ENCODE results near the gene MPP2.

GRCh38 chr17:43890240-43890639, 17.1 kb downstream of the MPP2 start:
- TF ChIP-seq NFIC (IDR thresholded peaks at IDR 0.05) (no peak), FOXM1 (IDR thresholded peaks at IDR 0.05; ENCODE audit: low read depth) (no peak), FOXM1 (CRISPR knock-in tag; IDR thresholded peaks at IDR 0.05; ENCODE audit: low read depth) (no peak), ZBED1 (IDR thresholded peaks at IDR 0.05) (no peak)
- TF ChIP-seq, protein P1, sequence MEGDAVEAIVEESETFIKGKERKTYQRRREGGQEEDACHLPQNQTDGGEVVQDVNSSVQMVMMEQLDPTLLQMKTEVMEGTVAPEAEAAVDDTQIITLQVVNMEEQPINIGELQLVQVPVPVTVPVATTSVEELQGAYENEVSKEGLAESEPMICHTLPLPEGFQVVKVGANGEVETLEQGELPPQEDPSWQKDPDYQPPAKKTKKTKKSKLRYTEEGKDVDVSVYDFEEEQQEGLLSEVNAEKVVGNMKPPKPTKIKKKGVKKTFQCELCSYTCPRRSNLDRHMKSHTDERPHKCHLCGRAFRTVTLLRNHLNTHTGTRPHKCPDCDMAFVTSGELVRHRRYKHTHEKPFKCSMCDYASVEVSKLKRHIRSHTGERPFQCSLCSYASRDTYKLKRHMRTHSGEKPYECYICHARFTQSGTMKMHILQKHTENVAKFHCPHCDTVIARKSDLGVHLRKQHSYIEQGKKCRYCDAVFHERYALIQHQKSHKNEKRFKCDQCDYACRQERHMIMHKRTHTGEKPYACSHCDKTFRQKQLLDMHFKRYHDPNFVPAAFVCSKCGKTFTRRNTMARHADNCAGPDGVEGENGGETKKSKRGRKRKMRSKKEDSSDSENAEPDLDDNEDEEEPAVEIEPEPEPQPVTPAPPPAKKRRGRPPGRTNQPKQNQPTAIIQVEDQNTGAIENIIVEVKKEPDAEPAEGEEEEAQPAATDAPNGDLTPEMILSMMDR (IDR thresholded peaks at IDR 0.05 in 2 of 3, conservative IDR thresholded peaks at IDR 0.05 in 1 of 3; ENCODE audit: insufficient read depth in 2 of 3, low read depth in 1 of 3, low read length in 3 of 3): no peak
- TF ChIP-seq, protein P2, sequence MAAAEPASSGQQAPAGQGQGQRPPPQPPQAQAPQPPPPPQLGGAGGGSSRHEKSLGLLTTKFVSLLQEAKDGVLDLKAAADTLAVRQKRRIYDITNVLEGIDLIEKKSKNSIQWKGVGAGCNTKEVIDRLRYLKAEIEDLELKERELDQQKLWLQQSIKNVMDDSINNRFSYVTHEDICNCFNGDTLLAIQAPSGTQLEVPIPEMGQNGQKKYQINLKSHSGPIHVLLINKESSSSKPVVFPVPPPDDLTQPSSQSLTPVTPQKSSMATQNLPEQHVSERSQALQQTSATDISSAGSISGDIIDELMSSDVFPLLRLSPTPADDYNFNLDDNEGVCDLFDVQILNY (CRISPR knock-in tag; IDR thresholded peaks at IDR 0.05): no peak

Measured in K562 (cell line).